IMR-90 (cell line): ENCODE results near the gene RENBP. TPM values are rescaled to one million over a fixed set of nuclear protein-coding genes. Genes with fewer than 3 reads are reported as not detected.

Experiments
- ATAC-seq: fragments of 200-7000 bp; cut with Tn5 transposase; 2 replicates; pipeline ENCODE4 v1.9.1; 2020; ENCODE audit warnings: low read depth, mild to moderate bottlenecking, moderate library complexity
- BruUV-seq: library from RNA; stranded (reverse); fragments of 400-500 nt; replicated peaks from 2 replicates; lab custom pipeline; 2021; lab: Mats Ljungman, UMichigan
- CTCF ChIA-PET: fragments of 300-600 bp; formaldehyde crosslinking; extraction: SDS; loops from one replicate; lab custom pipeline; 2021; ENCODE audit warnings: antibody characterized with exemption; lab: Yijun Ruan, JAX
- POLR2A ChIA-PET: fragments of 300-600 bp; sonication (Branson Sonifier 250); formaldehyde crosslinking; loops from one replicate; lab custom pipeline; 2022; ENCODE audit warnings: antibody characterized with exemption; ENCODE audit not compliant: unreplicated experiment; lab: Charles Lee
- DNase-seq: peaks from one replicate; pipeline ENCODE4 v3.0.0; 2013
- H2AFZ ChIP-seq: replicated peaks from 2 replicates; pipeline ENCODE3; 2013; ENCODE audit warnings: low read length, mild to moderate bottlenecking; ENCODE audit not compliant: poor library complexity
- H2AK5ac ChIP-seq: 2 replicates; pipeline ENCODE4 v1.6.1; 2013; ENCODE audit warnings: low read depth, low read length, inconsistent platforms
- H2AK9ac ChIP-seq: replicated peaks from 2 replicates; pipeline ENCODE3; 2013; ENCODE audit warnings: mild to moderate bottlenecking, low read depth, low read length, moderate library complexity; ENCODE audit not compliant: poor library complexity
- H2BK120ac ChIP-seq: 2 replicates; pipeline ENCODE4 v1.6.1; 2013; ENCODE audit warnings: low read depth, low read length, inconsistent platforms
- H2BK15ac ChIP-seq: 3 replicates; pipeline ENCODE4 v1.6.1; 2013; ENCODE audit warnings: low read depth, low read length, inconsistent platforms
- H2BK20ac ChIP-seq: 2 replicates; pipeline ENCODE4 v1.6.1; 2013; ENCODE audit warnings: low read depth, mild to moderate bottlenecking, inconsistent platforms, low read length, moderate library complexity
- H2BK5ac ChIP-seq: 2 replicates; pipeline ENCODE4 v1.6.1; 2013; ENCODE audit warnings: mild to moderate bottlenecking, low read depth, low read length, inconsistent platforms; ENCODE audit not compliant: poor library complexity, severe bottlenecking
- H3K14ac ChIP-seq: replicated peaks from 2 replicates; pipeline ENCODE4 v1.6.1; 2013; ENCODE audit warnings: low read depth, low read length, inconsistent platforms
- H3K18ac ChIP-seq: 2 replicates; pipeline ENCODE4 v1.6.1; 2013; ENCODE audit warnings: low read depth, low read length, control low read depth
- H3K23ac ChIP-seq: 2 replicates; pipeline ENCODE4 v1.6.1; 2013; ENCODE audit warnings: low read depth, low read length, inconsistent platforms
- H3K27ac ChIP-seq: 2 replicates; pipeline ENCODE4 v1.5.1; 2013; ENCODE audit warnings: mild to moderate bottlenecking, control low read depth, low read length; ENCODE audit not compliant: insufficient read depth
- H3K27me3 ChIP-seq: 2 replicates; pipeline ENCODE4 v1.6.1; 2013; ENCODE audit warnings: low read length; ENCODE audit not compliant: control insufficient read depth, insufficient read depth
- H3K36me3 ChIP-seq: 2 replicates; pipeline ENCODE4 v1.6.1; 2013; ENCODE audit warnings: low read length, mixed read lengths; ENCODE audit not compliant: control insufficient read depth, insufficient read depth
- H3K4ac ChIP-seq: 2 replicates; pipeline ENCODE4 v1.6.1; 2013; ENCODE audit warnings: low read depth, low read length, inconsistent platforms
- H3K4me1 ChIP-seq: 2 replicates; pipeline ENCODE4 v1.6.1; 2013; ENCODE audit warnings: low read length, mixed read lengths; ENCODE audit not compliant: control insufficient read depth, insufficient read depth
- H3K4me2 ChIP-seq: 2 replicates; pipeline ENCODE4 v1.6.1; 2013; ENCODE audit warnings: low read depth, mild to moderate bottlenecking, control low read depth, low read length, moderate library complexity
- H3K4me3 ChIP-seq: 2 replicates; pipeline ENCODE4 v1.5.1; 2013; ENCODE audit warnings: low read depth, mild to moderate bottlenecking, control low read depth, low read length, moderate library complexity; ENCODE audit not compliant: insufficient read depth
- H3K56ac ChIP-seq: 2 replicates; pipeline ENCODE4 v1.6.1; 2013; ENCODE audit warnings: low read length, inconsistent platforms; ENCODE audit not compliant: insufficient read depth; ENCODE audit errors: extremely low read depth
- H3K79me1 ChIP-seq, 2 experiments: 2 replicates each; pipeline ENCODE4 v1.6.1; 2013; ENCODE audit warnings: low read length in 2 of 2, inconsistent platforms in 1 of 2, low read depth in 1 of 2
- H3K9ac ChIP-seq: 2 replicates; pipeline ENCODE4 v1.6.1; 2013; ENCODE audit warnings: low read depth, low read length, control low read depth
- H3K9me1 ChIP-seq: 2 replicates; pipeline ENCODE4 v1.6.1; 2013; ENCODE audit warnings: low read length, inconsistent platforms; ENCODE audit not compliant: insufficient read depth
- H3K9me3 ChIP-seq: 2 replicates; pipeline ENCODE4 v1.6.1; 2013; ENCODE audit warnings: low read length; ENCODE audit not compliant: control insufficient read depth, insufficient read depth
- H4K20me1 ChIP-seq: 2 replicates; pipeline ENCODE4 v1.6.1; 2013; ENCODE audit warnings: low read length, inconsistent platforms; ENCODE audit not compliant: insufficient read depth
- H4K5ac ChIP-seq: 2 replicates; pipeline ENCODE4 v1.6.1; 2013; ENCODE audit warnings: mild to moderate bottlenecking, low read depth, low read length, control low read depth
- H4K8ac ChIP-seq, 2 experiments: 2 replicates each; pipeline ENCODE4 v1.6.1; 2013; ENCODE audit warnings: low read depth in 2 of 2, low read length in 2 of 2, control low read depth in 1 of 2, inconsistent platforms in 1 of 2
- H4K91ac ChIP-seq: 2 replicates; pipeline ENCODE4 v1.6.1; 2013; ENCODE audit warnings: low read depth, low read length, inconsistent platforms; ENCODE audit not compliant: insufficient read depth
- CEBPB ChIP-seq: IDR thresholded peaks from 2 replicates; pipeline ENCODE4 v1.6.1; 2012; ENCODE audit warnings: low read depth, low read length, improper control_type of control experiment
- CHD1 ChIP-seq: IDR thresholded peaks from 2 replicates; pipeline ENCODE4 v1.6.1; 2012; ENCODE audit warnings: low read depth, low read length, improper control_type of control experiment
- ELK1 ChIP-seq: fragments of 150-350 bp; IDR thresholded peaks from 2 replicates; pipeline ENCODE4 v1.6.1; 2016; ENCODE audit warnings: low read depth, mild to moderate bottlenecking, low read length, moderate library complexity, borderline replicate concordance
- MAFK ChIP-seq: IDR thresholded peaks from 2 replicates; pipeline ENCODE4 v1.6.1; 2012; ENCODE audit warnings: low read depth, low read length, improper control_type of control experiment
- MXI1 ChIP-seq: IDR thresholded peaks from 2 replicates; pipeline ENCODE4 v1.6.1; 2012; ENCODE audit warnings: low read depth, mild to moderate bottlenecking, low read length, moderate library complexity, borderline replicate concordance
- NFE2L2 ChIP-seq: fragments of 150-350 bp; IDR thresholded peaks from 2 replicates; pipeline ENCODE4 v1.6.1; 2016; ENCODE audit warnings: low read depth, mild to moderate bottlenecking, low read length
- POLR2A ChIP-seq: IDR thresholded peaks from 2 replicates; pipeline ENCODE4 v1.6.1; 2012; ENCODE audit warnings: mild to moderate bottlenecking, low read depth, low read length
- RAD21 ChIP-seq: IDR thresholded peaks from 2 replicates; pipeline ENCODE4 v1.6.1; 2012; ENCODE audit warnings: low read length, improper control_type of control experiment
- RCOR1 ChIP-seq: IDR thresholded peaks from 2 replicates; pipeline ENCODE4 v1.6.1; 2012; ENCODE audit warnings: mild to moderate bottlenecking, low read length, improper control_type of control experiment; ENCODE audit not compliant: insufficient replicate concordance
- RFX5 ChIP-seq: IDR thresholded peaks from 2 replicates; pipeline ENCODE4 v1.8.0; 2012; ENCODE audit warnings: low read depth, mild to moderate bottlenecking, low read length, moderate library complexity
- SMC3 ChIP-seq: fragments of 150-350 bp; IDR thresholded peaks from 2 replicates; pipeline ENCODE4 v1.6.1; 2016; ENCODE audit warnings: low read depth, mild to moderate bottlenecking, antibody characterized with exemption, low read length, moderate library complexity
- whole genome bisulfite sequencing, 2 experiments: methylation state at CpG; one replicate each; pipeline versions ENCODE4 v1.1.5 to v1.1.7; 2013; ENCODE audit warnings: missing lambda C conversion rate in 2 of 2; ENCODE audit not compliant: insufficient read length in 1 of 2; ENCODE audit errors: extremely low coverage in 2 of 2; 5-methylcytosine and 5-hydroxymethylcytosine counted together
- dilution Hi-C: fragments of 300-500 bp; cut with HindIII; formaldehyde crosslinking; loops from one replicate; pipeline ENCODE4 v1.14.3; 2018; ENCODE audit warnings: low sequenced_read_pairs; ENCODE audit not compliant: unreplicated experiment
- in situ Hi-C: fragments of 300-500 bp; cut with MboI; formaldehyde crosslinking; loops from 3 replicates; pipeline ENCODE4 v1.14.3; 2019; ENCODE audit warnings: low sequenced_read_pairs, inconsistent platforms, mixed read lengths
- intact Hi-C: fragments of 100-400 bp; cut with micrococcal nuclease; formaldehyde crosslinking; loops from 2 replicates; pipeline ENCODE4 v1.10.0; 2022
- polyA plus RNA-seq, 3 experiments: library from polyadenylated mRNA; depleted of rRNA; stranded (reverse); fragments of >200 nt; gene quantifications; 2 replicates each; pipeline ENCODE4 v1.2.3, GENCODE V29; 2012; ENCODE audit warnings: low replicate concordance in 1 of 3
- total RNA-seq: library from RNA; depleted of rRNA; stranded (reverse); fragments of >200 nt; gene quantifications from 2 replicates; pipeline ENCODE4 v1.2.3, GENCODE V29; 2012
- TF ChIP-seq, protein P1 (sequence below): fragments of 150-350 bp; IDR thresholded peaks from 2 replicates; pipeline ENCODE4 v1.6.1; 2017; ENCODE audit warnings: mild to moderate bottlenecking, antibody characterized with exemption, low read length, low read depth
- TF ChIP-seq, protein P2 (sequence below): conservative IDR thresholded peaks from 2 replicates; pipeline ENCODE4 v1.5.1; 2012; ENCODE audit warnings: mild to moderate bottlenecking, low read depth, low read length, improper control_type of control experiment

RENBP gene
- total and polyA plus RNA-seq, 2 of the 4 experiments (the other 2 are of a cell fraction) = 0.15 to 0.18 TPM

DNA sequence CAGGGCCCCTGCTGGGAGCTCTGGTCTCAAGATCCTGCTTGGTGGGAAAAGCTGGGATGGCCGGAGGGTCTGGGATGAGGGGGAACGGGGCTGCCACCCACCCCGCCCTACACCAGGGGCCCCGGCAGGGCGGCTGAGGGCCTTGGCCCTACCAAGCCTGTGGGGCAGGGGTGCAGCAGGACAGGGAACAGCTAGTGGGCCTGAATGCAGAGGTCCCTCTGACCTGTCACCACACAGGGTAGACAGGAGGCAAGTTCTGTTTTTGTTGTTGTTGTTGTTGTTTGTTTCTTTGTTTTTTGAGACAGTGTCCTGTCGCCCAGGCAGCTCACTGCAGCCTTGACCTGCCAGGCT lies 332 bp upstream of the RENBP start (continued):
- TF ChIP-seq ELK1 (no peak), MXI1 (no peak)

- Histone ChIP-seq H4K5ac (no peak overlapping the region), H2AK5ac (no peak overlapping the region), H3K4me1 (no peaks in the 10 kb centered on the region), H3K27ac (no peak overlapping the region), H4K91ac (no peak overlapping the region), H2AK9ac (no peak overlapping the region), H3K9me3 (no peaks in the 10 kb centered on the region), H2BK120ac (no peak overlapping the region), H4K8ac (no peak overlapping the region), H2BK15ac (no peak overlapping the region), H3K4me2 (no peak overlapping the region), H3K23ac (no peak overlapping the region), H3K56ac (no peak overlapping the region), H3K4ac (no peak overlapping the region), H3K9ac (no peak overlapping the region), H3K79me1 (no peaks in the 10 kb centered on the region), H3K18ac (no peak overlapping the region), H3K9me1 (no peaks in the 10 kb centered on the region), H3K4me3 (no peak overlapping the region), H4K20me1 (no peaks in the 10 kb centered on the region), H3K36me3 (no peaks in the 10 kb centered on the region), H3K27me3 (peaks cover 3% of the 10 kb centered on the region; the same call in 1 of the 2 replicates), H2BK5ac (no peak overlapping the region), H2BK20ac (no peak overlapping the region), H3K14ac (no peak overlapping the region), H2AFZ (no peak overlapping the region)
- ATAC-seq (no peak), DNase-seq (no peak)
- ChIA-PET POLR2A (no interaction called here), CTCF (no interaction called here)
- BruUV-seq = no TSS peak
- in situ Hi-C loops = no loop called here
- intact Hi-C loops = no loop called here
- WGBS, 2 experiments = 43% methylated on average over 5 of the region's 23 CpGs; no CpG with 5 or more reads in 1 of the 2 experiments
- dilution Hi-C loops = no loop called here
- TF ChIP-seq POLR2A (no peak), RFX5 (no peak), MXI1 (no peak), NFE2L2 (no peak), MAFK (no peak), RAD21 (no peak), CEBPB (no peak), RCOR1 (no peak), CHD1 (no peak), SMC3 (no peak)
- TF ChIP-seq, protein P1, sequence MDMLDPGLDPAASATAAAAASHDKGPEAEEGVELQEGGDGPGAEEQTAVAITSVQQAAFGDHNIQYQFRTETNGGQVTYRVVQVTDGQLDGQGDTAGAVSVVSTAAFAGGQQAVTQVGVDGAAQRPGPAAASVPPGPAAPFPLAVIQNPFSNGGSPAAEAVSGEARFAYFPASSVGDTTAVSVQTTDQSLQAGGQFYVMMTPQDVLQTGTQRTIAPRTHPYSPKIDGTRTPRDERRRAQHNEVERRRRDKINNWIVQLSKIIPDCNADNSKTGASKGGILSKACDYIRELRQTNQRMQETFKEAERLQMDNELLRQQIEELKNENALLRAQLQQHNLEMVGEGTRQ = no peak
- TF ChIP-seq, protein P2, sequence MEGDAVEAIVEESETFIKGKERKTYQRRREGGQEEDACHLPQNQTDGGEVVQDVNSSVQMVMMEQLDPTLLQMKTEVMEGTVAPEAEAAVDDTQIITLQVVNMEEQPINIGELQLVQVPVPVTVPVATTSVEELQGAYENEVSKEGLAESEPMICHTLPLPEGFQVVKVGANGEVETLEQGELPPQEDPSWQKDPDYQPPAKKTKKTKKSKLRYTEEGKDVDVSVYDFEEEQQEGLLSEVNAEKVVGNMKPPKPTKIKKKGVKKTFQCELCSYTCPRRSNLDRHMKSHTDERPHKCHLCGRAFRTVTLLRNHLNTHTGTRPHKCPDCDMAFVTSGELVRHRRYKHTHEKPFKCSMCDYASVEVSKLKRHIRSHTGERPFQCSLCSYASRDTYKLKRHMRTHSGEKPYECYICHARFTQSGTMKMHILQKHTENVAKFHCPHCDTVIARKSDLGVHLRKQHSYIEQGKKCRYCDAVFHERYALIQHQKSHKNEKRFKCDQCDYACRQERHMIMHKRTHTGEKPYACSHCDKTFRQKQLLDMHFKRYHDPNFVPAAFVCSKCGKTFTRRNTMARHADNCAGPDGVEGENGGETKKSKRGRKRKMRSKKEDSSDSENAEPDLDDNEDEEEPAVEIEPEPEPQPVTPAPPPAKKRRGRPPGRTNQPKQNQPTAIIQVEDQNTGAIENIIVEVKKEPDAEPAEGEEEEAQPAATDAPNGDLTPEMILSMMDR = no peak
Observed at GRCh38 chrX:153941336-153942252, 2.8 kb downstream of the RENBP start.
